Left forelimb (tissue), 1 donor: ENCODE data around the gene MAOA.
"Not testable (repeated sequence)": the region's sequence is repeated elsewhere in the genome, so short reads cannot be mapped to it uniquely, and the experiment has no call there.

ENCODE experiments used
- DNase-seq: peaks from one replicate; pipeline ENCODE4 v3.0.0-alpha.2; 2018; ENCODE audit warnings: low spot score

The MAOA gene

DNA sequence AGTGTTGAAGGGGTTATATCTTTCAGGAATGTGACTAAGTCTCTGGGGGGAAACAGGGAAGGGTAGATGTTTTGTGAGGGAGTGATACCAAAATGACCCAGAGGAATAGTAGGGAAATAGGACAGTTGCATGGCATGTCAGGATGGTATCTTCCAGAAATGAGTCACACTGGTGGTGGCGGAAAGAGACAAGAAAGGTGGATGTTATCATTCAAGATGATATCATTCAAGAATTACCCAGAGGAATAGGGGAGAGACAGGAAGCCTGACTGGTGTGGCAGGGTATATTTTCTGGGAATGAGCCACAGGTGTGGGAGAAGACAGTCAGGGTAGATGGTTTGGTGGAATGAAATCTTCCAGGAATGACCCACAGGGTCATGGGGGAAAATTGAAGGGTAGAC lies 61.1 kb downstream of the MAOA start:
- DNase-seq, result no peak

DNA sequence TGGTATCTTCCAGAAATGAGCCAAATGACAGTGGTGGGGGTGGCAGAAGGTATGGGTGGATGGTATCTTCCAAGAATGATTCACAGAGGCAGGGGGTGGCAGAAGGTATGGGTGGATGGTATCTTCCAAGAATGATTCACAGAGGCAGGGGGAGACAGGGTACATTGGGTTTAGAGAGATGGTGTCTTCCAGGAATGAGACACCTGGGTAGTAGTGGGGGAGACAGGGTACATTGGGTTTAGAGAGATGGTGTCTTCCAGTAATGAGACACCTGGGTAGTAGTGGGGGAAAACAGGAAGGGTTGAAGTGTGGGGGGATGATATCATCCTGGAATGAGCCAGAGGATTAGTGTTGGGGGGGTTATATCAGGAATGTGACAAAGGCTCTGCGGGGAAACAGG lies 62.0 kb downstream of the MAOA start:
- no peak for DNase-seq

DNA sequence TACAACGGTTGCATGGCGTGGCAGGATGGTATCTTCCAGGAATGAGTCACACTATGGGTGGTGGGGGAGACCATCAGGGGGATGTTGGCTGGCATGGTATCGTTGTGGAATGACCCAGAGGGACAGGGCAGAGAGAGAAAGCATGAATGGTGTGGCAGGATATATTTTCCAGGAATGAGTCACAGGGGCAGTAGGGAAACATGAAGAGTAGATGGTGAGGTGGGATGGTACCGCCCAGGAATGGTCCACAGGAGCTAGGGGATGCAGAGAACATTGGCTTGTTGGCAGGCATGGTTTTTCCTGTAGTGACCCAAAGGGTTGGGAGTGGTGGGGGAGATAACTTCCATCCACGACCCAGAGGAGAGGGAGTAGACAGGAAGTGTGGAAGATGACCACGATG lies 62.4 kb downstream of the MAOA start:
- no peak for DNase-seq

DNA sequence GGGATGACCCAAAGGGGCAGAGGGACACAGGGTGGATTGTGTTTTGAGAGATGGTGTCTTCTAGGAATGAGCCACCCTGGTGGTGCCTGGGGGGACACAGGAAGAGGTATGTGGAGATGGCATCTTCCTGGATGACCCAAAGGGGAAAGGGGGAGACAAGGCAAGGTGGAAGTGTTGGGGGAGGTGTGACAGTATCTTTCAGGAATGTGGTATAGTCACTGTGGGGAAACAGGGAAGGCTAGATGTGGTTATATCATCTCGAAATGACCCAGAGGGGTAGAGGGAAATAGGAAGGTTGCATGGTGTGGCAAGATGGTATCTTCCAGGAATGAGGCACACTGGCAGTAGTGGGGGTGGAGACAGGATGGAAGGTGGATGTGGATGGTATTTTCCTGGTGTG lies 62.9 kb downstream of the MAOA start:
- no peak for DNase-seq

DNA sequence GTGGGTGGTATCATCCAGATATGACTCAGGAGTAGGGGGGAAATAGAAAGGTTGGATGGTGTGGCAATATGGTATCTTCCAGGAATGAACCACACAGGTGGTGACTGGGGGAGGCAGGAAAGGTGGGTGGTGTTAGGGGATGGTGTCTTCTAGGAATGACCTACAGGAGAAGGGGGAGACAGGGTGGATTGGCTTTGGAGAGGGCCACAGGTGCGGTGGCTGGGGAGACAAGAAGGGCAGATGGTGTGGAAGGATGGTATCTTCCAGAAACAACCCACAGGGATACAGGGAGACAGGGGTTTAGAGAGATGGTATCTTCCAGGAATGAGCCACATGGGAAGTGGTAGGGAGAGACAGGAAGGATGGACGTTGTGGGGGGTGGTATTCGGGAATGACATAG lies 64.0 kb downstream of the MAOA start:
- DNase-seq, result no peak

DNA sequence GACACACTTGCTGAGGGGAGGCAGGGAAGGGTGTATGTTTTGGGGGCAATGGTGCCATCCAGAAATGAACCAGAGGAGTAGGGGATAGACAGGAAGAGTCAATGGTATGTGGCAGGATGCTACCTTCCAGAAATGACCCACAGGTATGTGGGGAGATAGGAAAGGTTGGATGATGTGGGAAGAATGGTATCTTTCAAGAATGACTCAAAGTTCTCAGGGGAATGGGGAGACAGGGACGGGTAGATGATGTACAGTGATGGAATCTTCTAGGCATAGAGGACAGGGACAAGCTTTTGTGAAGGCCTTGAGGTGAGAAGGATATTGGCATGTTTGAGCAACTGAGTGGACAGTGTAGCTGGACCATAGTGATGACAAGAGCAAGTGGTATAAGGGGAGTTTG lies 64.9 kb downstream of the MAOA start:
- DNase-seq, result no peak

DNA sequence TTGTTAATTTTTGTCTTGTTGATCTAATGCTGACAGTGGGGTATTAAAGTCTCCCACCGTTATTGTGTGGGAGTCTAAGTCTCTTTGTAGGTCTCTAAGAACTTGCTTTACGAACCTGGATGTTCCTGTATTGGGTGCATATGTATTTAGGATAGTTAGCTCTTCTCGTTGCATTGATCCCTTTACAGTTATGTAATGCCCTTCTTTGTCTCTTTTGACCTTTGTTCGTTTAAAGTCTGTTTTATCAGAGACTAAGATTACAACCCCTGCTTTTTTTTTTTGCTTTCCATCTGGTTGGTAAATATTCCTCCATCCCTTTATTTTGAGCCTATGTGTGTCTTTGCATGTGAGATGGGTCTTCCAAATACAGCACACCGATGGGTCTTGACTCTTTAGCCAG lies 69.1 kb downstream of the MAOA start:
- not testable (repeated sequence) for DNase-seq

DNA sequence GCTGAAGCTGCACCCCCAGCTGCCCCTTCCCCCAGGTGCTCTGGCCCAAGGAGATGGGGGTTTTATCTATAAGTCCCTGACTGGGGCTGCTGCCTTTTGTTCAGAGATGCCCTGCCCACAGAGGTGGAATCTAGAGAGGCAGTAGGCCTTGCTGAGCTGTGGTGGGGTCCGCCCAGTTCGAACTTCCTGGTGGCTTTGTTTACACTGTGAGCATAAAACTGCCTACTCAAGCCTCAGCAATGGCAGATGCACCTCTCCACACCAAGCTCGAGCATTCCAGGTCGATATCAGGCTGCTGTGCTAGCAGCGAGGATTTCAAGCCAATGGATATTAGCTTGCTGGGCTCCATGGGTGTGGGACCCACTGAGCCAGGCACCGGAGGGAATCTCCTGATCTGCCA lies 71.2 kb downstream of the MAOA start:
- not testable (repeated sequence) for DNase-seq

DNA sequence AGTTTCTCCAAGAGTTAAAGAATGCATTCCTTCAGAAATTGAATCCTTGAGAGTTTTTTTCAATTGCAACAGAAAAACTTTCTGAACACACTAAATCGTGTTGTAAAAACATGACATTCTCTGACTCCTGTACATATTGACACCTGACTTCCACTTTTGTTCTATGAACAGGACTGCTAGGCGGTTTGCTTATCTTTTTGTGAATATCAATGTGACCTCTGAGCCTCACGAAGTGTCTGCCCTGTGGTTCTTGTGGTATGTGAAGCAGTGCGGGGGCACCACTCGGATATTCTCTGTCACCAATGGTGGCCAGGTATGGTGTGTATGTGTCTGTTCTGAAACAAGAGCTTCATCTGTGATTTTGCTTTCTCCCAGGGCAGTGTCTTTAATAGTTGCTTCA lies 71.9 kb downstream of the MAOA start:
- DNase-seq, result no peak

DNA sequence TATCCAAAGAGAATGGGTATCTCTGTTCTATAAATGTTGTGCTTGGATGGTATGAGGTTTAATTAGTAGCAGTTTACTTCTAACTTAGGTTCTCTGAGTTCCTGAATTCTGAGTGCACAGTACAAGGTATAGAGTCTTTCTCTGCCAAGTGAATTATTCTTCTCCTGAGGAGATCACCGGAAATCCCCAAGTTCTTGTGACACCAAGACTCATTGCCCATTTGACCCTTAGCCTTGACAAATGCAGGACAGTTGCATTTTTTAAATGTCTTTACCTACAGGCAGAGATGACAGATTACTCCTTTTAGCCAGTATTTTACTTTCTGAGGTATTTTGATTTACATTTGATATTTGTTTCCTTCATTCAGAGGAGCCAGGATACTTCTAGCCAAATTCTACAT lies 72.9 kb downstream of the MAOA start:
- DNase-seq, result no peak

DNA sequence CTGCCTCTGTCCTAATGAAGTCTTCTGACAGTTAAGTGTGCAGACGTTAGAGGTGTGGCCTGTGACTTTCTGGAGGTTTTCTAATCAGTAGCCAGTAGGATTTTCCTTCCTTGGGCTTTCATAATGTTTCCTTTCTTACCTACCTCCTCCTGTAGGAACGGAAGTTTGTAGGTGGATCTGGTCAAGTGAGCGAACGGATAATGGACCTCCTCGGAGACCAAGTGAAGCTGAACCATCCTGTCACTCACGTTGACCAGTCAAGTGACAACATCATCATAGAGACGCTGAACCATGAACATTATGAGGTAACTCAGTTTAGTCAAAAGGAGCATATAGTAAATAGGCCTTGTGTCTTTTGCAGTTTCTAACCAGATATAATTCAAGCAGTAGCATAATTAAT lies 75.0 kb downstream of the MAOA start:
- no peak for DNase-seq

DNA sequence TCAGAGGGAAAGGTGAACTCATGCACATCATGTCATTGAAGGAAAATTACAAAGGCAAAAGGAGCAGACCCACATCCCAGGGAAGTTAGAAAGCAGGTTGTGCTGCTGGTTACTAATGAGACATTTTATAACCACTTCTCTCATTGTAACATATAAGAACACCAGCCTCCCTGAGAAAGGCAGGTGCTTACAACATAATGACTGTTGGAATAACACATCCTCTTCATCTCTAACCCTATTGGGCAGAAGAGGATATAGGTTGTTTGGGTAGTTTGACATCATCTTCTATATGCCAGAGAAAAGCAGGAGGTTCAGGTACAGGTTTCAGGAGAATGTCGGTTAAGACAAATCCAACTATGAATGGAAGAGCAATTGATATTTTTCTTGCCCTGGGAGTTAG lies 77.6 kb downstream of the MAOA start:
- no peak for DNase-seq

DNA sequence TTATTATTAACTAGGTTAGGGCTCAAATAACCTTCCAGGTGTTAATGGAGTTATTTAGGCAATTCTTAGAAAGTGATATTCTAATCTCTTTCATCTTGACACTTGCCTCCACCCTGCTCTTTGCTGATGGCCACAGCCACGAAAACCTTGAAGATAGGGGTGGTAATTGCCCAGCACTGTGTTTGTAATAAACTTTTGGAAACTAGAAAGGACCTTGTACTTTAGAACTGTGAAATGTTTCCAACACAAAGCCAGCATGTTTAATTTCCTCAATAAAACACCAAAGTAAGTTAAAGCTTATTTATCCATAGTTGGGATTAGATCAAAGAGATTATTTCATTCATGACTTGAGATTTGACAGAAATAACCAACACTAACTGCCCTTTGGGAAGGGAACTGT lies 78.3 kb downstream of the MAOA start:
- DNase-seq, result no peak

DNA sequence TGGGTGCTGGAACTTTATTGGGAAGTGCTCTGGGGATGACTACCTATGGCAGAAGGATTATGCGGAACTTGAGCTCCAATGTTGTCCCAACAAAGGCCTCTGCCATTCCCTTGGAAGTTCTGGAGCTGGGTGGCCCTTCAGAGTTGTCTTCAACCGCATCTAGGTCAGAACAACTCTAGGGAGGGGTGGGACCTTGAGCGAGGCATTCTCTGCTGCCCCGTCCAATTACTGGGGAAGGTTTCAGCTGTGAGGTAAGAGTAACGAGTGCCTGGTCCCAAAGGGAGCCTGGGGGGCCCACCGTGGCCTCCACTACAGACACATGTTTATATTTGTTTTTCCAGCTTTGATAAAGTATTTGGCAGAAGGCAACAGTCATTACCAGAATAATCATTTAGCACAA lies 79.4 kb downstream of the MAOA start:
- DNase-seq, result no peak

DNA sequence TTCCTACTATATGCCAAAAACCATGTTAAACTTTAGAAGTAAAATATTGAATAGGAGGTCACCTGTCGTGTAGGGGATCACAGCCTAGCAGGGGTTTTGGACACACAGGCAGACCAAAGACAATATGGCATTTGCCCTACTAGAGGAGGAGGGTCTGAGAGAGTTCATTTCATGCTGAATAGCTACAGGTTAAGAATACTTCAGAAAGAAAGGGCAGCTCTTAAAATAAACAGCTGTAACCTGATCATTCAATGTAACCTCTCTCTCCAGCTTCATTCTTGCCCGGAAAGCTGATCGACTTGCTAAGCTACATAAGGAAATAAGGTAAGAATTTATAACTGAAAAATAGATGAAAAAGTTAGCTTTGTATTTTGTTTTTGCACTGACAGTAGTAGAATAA lies 79.9 kb downstream of the MAOA start:
- DNase-seq, result no peak

DNA sequence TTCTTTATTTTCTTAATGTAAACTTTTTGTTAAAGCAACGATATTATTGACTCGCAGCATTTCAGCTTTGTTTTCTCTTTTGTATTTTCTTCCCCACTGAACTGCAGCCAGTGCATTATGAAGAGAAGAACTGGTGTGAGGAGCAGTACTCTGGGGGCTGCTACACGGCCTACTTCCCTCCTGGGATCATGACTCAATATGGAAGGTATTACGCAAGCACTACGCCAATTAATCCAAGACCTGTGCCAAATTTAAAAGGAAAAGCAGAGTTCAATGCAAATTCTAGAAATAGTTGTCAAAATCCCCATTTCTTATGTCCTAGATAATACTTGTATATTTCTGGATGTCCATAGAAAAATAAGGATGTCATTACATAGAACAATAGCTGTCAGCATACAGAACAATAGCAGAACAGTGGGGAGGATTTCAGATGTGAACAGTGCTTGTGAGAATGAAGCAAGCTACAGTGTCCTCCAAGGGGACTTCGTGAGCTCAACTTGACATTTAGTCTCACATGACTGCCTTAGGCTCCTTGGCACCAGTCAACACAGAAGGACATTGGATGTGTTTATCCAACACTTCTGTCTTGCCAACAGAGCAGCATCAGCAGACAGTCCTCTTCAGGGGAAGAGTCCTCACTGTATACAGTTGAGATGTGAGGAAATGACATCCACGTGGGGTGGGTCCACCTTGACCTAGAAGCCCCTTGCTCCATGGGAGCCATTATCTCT lies 85.9 kb downstream of the MAOA start:
- no peak for DNase-seq

DNA sequence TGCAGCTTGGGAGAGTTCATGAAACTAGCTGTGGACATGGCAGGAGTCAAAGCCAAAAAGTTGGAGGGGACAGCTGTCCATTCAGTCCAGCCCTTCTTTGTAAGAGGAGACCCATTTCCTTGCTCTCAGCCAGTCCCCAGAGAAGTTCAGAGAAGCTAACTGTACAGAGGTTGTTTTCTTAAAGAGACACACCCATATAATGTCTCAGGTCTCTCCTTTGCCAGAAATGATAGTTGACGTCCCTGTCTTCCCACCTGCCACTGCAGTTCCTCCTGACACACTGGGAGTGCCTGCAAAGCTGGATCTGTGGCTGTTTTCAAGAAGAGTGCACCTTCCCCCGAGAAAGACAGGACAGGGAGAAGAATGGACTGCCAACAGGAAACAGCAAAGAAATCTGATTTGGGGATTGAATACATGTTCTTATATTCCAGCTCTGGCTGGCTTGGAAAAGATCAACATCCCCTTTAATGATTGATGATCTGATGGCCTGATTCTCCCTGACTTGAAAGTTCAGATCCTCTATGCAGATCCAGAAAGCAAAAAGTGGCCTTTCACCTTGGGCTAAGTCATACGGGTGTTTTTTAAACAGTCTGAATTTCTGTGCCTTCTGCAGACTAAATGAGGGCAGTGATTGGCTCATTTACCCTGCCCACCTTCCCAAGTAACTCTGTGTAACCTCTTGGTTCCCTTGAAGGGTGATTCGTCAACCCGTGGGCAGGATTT lies 87.2 kb downstream of the MAOA start:
- no peak for DNase-seq

DNA sequence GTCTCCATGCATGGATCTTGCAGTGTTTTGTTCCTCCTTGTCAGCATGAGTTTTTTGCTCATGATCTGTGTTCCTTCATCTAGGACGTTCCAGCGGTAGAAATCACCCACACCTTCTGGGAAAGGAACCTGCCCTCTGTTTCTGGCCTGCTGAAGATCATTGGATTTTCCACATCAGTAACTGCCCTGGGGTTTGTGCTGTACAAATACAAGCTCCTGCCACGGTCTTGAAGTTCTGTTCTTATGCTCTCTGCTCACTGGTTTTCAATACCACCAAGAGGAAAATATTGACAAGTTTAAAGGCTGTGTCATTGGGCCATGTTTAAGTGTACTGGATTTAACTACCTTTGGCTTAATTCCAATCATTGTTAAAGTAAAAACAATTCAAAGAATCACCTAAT lies 88.2 kb downstream of the MAOA start:
- DNase-seq, result no peak

DNA sequence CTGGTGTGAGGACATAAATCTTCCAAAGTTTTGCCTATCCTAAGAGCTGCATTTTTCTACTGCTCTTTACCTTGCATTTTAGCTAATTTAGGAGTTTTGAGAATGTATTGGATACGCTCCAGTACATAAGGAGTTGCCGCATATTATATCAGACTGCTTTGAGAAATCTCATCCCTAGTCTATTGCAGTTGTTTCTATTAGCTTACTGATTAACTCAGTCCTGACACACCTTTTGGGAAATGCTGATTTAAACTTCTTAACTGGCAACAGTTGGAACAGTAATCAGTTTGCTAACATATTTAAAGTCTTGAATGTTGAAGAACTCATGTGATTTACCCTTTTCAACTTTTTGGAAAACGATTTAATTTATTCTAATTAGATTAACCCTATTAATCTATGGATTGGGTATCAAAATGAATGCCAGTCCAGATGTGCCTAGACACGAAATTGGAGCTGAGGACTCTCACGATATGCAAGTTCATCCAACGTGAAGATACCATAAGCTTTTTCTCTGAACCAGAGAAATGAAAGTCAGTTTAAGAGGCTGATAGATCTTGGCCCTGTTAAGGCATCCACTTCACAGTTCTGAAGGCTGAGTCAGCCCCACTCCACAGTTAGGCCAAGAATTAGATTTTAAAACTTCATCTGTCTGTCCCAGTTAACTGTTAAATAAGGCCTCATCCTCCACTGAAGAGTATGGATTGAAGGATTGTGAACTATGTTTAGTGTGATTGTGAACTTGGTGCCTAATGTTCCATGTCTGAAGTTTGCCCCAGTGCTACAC lies 90.0 kb downstream of the MAOA start:
- DNase-seq, result no peak

DNA sequence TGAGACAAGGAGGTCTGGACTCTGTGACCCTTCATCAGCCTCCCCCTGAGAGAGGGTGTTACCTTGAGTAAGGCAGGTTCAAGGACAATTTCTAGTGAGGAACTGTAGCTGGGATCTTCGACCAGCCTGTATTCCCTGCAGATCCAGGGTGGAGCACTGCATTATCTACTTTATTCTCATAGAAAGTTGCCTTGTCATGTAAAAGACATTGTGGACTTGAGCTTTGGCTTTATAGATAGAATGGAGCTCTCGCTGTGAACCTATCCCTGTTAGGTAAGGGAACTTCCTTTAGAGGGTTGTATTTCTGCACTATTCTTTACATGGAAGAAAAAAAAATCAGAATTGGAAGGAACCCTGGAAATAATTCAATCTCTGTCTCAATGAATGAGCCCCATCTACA lies 91.4 kb downstream of the MAOA start:
- no peak for DNase-seq

DNA sequence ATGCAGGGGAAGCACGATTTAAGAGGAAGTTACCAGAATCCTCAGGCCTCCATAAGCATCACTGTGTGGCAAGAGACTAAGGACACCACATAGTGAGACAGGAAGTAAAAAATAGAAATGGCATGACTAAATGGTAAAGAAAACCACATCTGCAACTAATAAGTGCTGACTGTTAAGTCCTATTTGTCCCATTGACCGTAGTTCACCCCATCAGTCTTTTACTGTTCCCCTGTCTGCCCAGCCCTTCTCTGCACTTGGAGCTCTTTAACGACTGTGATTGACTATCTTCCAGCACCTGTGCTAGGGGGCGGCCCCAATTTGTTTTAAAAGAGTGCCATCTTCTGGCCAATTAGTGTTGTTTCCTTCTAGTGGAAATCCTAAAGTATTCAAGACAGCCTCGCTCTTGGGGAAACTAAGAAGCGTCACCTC lies 94.2 kb downstream of the MAOA start:
- no peak for DNase-seq

DNA sequence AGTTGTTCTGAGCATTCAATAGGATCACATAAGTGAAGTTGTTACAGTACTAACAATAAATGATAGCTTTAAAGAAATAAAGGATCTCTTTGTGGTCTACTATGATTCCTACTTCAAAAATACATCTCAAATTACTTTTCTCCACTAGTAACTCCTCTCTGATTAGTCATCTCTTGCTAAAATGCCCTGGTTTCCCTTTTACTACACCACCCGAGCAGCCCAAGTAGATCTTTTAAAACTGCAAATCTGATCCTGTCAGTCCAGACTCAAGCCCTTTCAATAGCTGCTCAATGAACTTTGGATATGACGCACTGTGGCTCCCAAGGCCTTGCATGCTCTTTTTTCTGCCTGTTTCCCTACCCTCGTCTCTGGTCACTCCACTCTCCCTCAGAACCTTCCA lies 97.5 kb downstream of the MAOA start:
- DNase-seq, result no peak

DNA sequence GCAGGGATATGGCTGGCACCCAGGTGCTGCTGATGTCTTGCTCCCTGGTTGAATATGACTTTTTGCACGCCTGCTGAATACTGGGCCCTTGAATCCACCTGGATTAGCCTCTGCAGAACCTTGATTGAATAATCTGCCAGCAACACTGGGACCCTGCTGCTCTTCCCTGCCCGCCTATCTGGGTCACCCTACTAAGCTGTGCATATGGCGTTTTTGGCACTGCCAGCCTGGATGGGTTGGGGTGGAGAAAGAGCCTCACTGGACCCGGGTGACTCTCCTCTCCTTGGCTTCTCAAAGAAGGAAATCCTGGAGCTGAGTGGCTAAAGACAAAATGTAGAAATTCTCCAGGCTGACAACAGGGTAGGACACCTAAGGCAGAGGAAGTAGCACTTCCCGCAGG lies 100.0 kb downstream of the MAOA start:
- DNase-seq, result no peak
